ENCODE measurements around the gene STRN4. TPM values are rescaled to one million over a fixed set of nuclear protein-coding genes. Genes with fewer than 3 reads are reported as not detected.

Gene STRN4
- total and polyA plus RNA-seq, 2 donors (not counting 1 experiment from before 2014, with no cell fraction given) = 111 to 112 TPM

DNA sequence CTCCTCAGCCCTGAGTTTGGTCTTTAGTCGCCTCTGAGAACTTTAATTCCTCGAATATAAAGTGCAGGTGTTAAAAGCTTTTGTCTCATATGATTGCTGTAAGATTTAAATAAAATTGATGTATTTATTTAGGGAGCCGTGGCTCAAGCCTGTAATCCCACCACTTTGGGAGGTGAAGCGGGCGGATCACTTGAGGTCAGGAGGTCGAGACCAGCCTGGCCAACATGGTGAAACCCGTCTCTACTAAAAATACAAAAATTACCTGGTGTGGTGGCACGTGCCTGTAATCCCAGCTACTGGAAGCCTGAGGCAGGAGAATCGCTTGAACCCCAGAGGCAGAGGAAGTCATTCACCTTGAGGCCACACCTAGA lies 42.7 kb upstream of the STRN4 start:
- H3K27me3 ChIP-seq (replicated peaks in 1 of 4; ENCODE audit: control extremely low read depth in 1 of 4, control insufficient read depth in 3 of 4, insufficient read depth in 4 of 4, low read length in 3 of 4) = no peaks in the 10 kb centered on the region
- 77% methylated on average over 5 of the region's 9 CpGs for WGBS (ENCODE audit: insufficient coverage)
- DNase-seq (no peak), ATAC-seq (ENCODE audit: low read depth) (no peak)
- Mint-ChIP-seq H3K4me1 (peaks cover 47% of the 10 kb centered on the region), H3K27me3 (peaks cover 3% of the 10 kb centered on the region), H3K9me3 (ENCODE audit: insufficient read depth) (no peaks in the 10 kb centered on the region), H3K4me3 (peak overlapping the region; percentile 93), H3K27ac (peak overlapping the region; percentile 98)
- no peak overlapping the region for H3K27ac ChIP-seq (ENCODE audit: low read length in 2 of 2)
- peak overlapping the region; percentile 98 for H3K4me2 ChIP-seq (replicated peaks; ENCODE audit: low read depth, low read length, poor library complexity, severe bottlenecking)
- CTCF ChIA-PET = interaction anchor here (1.0 to 2.3 kb wide), 7 partner anchors 10 to 52 kb away, joined by 3 to 14 read pairs (median 6); no protein-coding TSS in a partner anchor
- H2AFZ ChIP-seq (ENCODE audit: insufficient read depth, low read depth, low read length, poor library complexity, severe bottlenecking) = peak overlapping the region; percentile 79
- H3K9me3 ChIP-seq (ENCODE audit: control extremely low read depth in 1 of 3, control insufficient read depth in 2 of 3, insufficient read depth in 1 of 3, low read length in 2 of 3) = no peaks in the 10 kb centered on the region
- no peak for TF ChIP-seq EZH2 (IDR thresholded peaks at IDR 0.05; ENCODE audit: borderline replicate concordance, insufficient read depth, low read depth, low read length, poor library complexity, severe bottlenecking)
- TF ChIP-seq, protein P1, sequence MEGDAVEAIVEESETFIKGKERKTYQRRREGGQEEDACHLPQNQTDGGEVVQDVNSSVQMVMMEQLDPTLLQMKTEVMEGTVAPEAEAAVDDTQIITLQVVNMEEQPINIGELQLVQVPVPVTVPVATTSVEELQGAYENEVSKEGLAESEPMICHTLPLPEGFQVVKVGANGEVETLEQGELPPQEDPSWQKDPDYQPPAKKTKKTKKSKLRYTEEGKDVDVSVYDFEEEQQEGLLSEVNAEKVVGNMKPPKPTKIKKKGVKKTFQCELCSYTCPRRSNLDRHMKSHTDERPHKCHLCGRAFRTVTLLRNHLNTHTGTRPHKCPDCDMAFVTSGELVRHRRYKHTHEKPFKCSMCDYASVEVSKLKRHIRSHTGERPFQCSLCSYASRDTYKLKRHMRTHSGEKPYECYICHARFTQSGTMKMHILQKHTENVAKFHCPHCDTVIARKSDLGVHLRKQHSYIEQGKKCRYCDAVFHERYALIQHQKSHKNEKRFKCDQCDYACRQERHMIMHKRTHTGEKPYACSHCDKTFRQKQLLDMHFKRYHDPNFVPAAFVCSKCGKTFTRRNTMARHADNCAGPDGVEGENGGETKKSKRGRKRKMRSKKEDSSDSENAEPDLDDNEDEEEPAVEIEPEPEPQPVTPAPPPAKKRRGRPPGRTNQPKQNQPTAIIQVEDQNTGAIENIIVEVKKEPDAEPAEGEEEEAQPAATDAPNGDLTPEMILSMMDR (IDR thresholded peaks at IDR 0.05) = no peak
- H3K9ac ChIP-seq (ENCODE audit: low read length) = no peak overlapping the region
- POLR2A ChIA-PET = interaction anchor here (0.6 to 5.7 kb wide), 5 partner anchors 8 to 485 kb away, joined by 3 to 94 read pairs (median 4); no protein-coding TSS in a partner anchor
- peaks cover 31 to 49% of the 10 kb centered on the region in 2 donors for H3K4me1 ChIP-seq (ENCODE audit: control insufficient read depth in 2 of 2, insufficient read depth in 2 of 2, low read length in 2 of 2)
- peaks cover 13% of the 10 kb centered on the region for H4K20me1 ChIP-seq (ENCODE audit: control insufficient read depth, insufficient read depth, low read length, poor library complexity, severe bottlenecking)
- H3K4me3 ChIP-seq (ENCODE audit: control extremely low read depth in 1 of 5, extremely low read depth in 1 of 5, insufficient read depth in 1 of 5, low read depth in 2 of 5, low read length in 4 of 5) = peak overlapping the region in 3 of 5 experiments; percentile 24 to 95 (median 67)
- peaks cover 35% of the 10 kb centered on the region for H3K79me2 ChIP-seq (ENCODE audit: control insufficient read depth, insufficient read depth, low read length)
- intact Hi-C loops (cut with micrococcal nuclease) = loop anchor here (1.0 to 5.0 kb wide), 6 partner anchors 32 to 483 kb away; partner anchors contain the start of genes DACT3, FKRP, INAFM1 and STRN4
- H3K36me3 ChIP-seq (replicated peaks in 1 of 2; ENCODE audit: control extremely low read depth in 1 of 2, control insufficient read depth in 1 of 2, extremely low read depth in 1 of 2, insufficient read depth in 2 of 2, low read length in 1 of 2) = no peaks in the 10 kb centered on the region

DNA sequence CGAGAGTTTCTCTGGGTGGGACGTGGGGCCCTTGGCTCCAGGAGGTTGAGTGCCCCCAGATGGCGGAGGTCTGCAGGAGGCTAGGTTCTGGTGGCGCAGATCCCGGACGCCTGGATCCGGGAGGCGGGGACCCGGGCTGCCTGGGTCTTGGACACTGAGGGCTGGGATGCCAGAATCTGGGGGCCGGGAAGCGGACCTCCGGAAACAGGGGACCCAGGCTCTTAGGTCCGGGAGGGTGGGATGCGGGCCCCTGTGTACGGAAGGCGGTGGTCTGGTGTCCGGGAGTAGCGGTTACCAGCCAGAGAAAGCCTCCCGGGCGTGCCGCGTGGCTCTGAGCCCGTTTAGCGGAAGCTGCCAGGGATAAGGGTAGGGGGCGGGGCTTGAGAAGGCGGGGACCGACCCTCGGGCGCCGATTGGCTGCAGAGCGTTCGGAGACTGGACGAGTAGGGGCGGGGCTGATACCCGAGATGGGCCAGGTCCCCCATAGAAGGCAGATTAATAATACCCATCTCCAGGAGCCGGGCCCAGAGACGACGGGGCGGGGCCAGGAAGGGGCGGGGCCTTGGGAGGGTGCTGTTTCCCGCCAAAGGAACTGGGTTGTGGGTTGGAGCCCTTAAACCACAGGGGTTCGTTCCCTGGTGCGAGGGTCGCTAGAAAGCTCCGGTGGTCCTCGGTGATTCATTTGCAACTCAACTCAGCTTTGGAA lies 42.2 kb upstream of the STRN4 start, which contains the start of gene SLC1A5:
TSS of gene SLC1A5 (minus strand) at position 333 of the 706 bp plus-strand sequence. CDS start 629 bp downstream, outside the sequence.
- H3K27me3 Mint-ChIP-seq = no peaks in the 10 kb centered on the region
- CTCF ChIA-PET = interaction anchor here (0.6 to 2.3 kb wide), 9 partner anchors 11 to 203 kb away, joined by 3 to 14 read pairs (median 4); no protein-coding TSS in a partner anchor

More for the DNA sequence above, 42.2 kb upstream of the STRN4 start, which contains the start of gene SLC1A5:
- Histone ChIP-seq H4K20me1 (ENCODE audit: control insufficient read depth, insufficient read depth, low read length, poor library complexity, severe bottlenecking) (peaks cover 13% of the 10 kb centered on the region), H3K9ac (ENCODE audit: low read length) (peak within 1 kb of the TSS; percentile 94), H3K4me3 (ENCODE audit: control extremely low read depth in 1 of 5, extremely low read depth in 1 of 5, insufficient read depth in 1 of 5, low read depth in 2 of 5, low read length in 4 of 5) (peak within 1 kb of the TSS; percentile 67 to 95 (median 79)), H3K27ac (ENCODE audit: low read length in 2 of 2) (peak within 1 kb of the TSS; percentile 40 to 47), H3K27me3 (replicated peaks in 1 of 4; ENCODE audit: control extremely low read depth in 1 of 4, control insufficient read depth in 3 of 4, insufficient read depth in 4 of 4, low read length in 3 of 4) (no peaks in the 10 kb centered on the region), H3K4me1 (ENCODE audit: control insufficient read depth in 2 of 2, insufficient read depth in 2 of 2, low read length in 2 of 2) (peaks cover 32 to 51% of the 10 kb centered on the region in 2 donors), H2AFZ (ENCODE audit: insufficient read depth, low read depth, low read length, poor library complexity, severe bottlenecking) (peak within 1 kb of the TSS; percentile 79), H3K36me3 (replicated peaks in 1 of 2; ENCODE audit: control extremely low read depth in 1 of 2, control insufficient read depth in 1 of 2, extremely low read depth in 1 of 2, insufficient read depth in 2 of 2, low read length in 1 of 2) (peaks cover 0 to 3% of the 10 kb centered on the region in 2 experiments), H3K79me2 (ENCODE audit: control insufficient read depth, insufficient read depth, low read length) (peaks cover 41% of the 10 kb centered on the region), H3K4me2 (replicated peaks; ENCODE audit: low read depth, low read length, poor library complexity, severe bottlenecking) (peak within 1 kb of the TSS; percentile 98), H3K9me3 (ENCODE audit: control extremely low read depth in 1 of 3, control insufficient read depth in 2 of 3, insufficient read depth in 1 of 3, low read length in 2 of 3) (no peaks in the 10 kb centered on the region)
- Mint-ChIP-seq H3K9me3 (ENCODE audit: insufficient read depth) (no peaks in the 10 kb centered on the region), H3K4me1 (peaks cover 52% of the 10 kb centered on the region), H3K4me3 (peak within 1 kb of the TSS; percentile 93), H3K27ac (peak within 1 kb of the TSS; percentile 98)
- intact Hi-C loops (cut with micrococcal nuclease) = loop anchor here (1.0 to 5.0 kb wide), 6 partner anchors 33 to 484 kb away; partner anchors contain the start of genes DACT3, FKRP, INAFM1 and STRN4
- ATAC-seq (ENCODE audit: low read depth) = peak; percentile 86
- under 1% methylated on average over 41 of the region's 46 CpGs for WGBS (ENCODE audit: insufficient coverage)
- TF ChIP-seq EZH2 (IDR thresholded peaks at IDR 0.05; ENCODE audit: borderline replicate concordance, insufficient read depth, low read depth, low read length, poor library complexity, severe bottlenecking) = no peak
- TF ChIP-seq, protein P1 (IDR thresholded peaks at IDR 0.05) = no peak
- peak; percentile 97 for DNase-seq
- POLR2A ChIA-PET = interaction anchor here (0.6 to 5.7 kb wide), 8 partner anchors 9 to 485 kb away, joined by 3 to 94 read pairs (median 4); no protein-coding TSS in a partner anchor
